Hematopoietic multipotent progenitor cell treated with erythropoietin and hydrocortisone succinate and interleukin-3 and kit ligand, for 4 days (in vitro differentiated cells): ENCODE data around the gene CDC14A.
"Not testable (repeated sequence)": the region's sequence is repeated elsewhere in the genome, so short reads cannot be mapped to it uniquely, and the experiment has no call there.

Experiments
- DNase-seq: peaks from one replicate; pipeline ENCODE4 v3.0.0-alpha.2; 2015

Gene CDC14A

DNA sequence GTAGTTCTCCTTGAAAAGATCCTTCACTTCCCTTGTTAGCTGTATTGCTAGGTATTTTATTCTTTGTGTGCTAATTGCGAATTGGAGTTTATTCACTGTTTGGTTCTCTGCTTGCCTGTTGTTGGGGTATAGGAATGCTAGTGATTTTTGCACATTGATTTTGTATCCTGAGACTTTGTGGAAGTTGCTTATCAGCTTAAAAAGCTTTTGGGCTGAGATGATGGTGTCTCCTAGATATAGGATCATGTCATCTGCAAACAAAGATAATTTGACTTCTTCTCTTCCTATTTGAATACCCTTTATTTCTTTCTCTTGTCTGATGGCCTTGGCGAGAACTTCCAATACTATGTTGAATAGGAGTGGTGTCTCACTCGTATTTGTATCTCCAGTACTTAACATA, 55.1 kb downstream of the CDC14A start:
- not testable (repeated sequence) for DNase-seq

DNA sequence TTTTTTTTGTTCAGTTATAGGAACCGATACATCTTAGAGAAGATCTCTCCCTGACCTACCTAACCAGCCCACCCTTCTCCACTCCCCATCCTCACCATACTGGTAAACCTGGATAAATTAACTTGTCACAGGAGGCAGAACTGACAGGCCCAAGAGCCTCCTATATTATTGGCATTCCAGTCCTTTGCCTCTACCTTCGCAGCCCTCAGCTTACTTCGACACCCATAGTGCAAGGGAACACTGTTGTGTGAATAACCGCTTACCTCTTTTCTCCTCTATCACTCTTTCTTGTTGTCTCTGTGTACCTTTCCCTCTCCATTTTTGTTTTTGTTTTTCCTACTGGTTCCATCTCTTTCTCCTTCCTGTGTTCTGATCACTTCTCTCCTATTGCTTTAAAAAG, 58.7 kb downstream of the CDC14A start:
- no peak for DNase-seq

DNA sequence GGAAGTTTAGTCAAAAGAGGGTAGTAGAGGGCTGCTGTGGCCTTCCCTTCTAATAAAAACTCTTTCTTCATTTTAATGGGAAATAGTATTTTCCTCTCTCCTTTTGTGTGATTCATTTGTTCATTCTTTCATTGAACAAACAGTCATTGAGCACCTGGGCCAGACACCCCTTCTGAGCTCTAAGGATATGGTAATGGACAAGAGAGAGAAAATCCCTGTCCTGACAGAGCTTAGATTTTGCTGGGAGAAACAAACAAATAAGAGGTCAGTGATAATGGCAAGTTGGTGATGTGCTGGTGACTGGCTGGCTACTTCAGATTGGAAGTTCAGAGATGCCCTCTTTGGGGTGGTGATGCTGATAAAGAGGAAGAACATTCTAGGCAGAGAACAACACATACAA, 59.3 kb downstream of the CDC14A start:
- no peak for DNase-seq

DNA sequence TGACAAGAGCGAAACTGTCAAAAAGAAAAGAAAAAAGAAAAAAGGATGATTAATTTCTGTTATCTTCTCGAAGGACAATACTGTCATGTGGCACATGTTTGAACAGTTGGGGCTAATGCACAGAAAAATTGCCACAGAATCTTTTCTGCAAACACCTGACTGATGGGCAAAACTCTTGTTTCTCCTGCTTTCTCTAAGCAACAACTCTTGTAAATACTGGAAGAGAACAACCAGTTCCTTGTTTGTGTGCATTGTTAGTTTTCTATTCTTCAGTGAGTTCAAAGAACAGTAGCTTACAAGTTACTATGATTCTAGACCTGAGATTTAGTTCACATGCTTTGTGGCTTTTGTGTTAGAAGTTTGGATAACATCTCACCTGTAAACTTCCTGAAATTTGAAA, 60.7 kb downstream of the CDC14A start:
- DNase-seq, result no peak

DNA sequence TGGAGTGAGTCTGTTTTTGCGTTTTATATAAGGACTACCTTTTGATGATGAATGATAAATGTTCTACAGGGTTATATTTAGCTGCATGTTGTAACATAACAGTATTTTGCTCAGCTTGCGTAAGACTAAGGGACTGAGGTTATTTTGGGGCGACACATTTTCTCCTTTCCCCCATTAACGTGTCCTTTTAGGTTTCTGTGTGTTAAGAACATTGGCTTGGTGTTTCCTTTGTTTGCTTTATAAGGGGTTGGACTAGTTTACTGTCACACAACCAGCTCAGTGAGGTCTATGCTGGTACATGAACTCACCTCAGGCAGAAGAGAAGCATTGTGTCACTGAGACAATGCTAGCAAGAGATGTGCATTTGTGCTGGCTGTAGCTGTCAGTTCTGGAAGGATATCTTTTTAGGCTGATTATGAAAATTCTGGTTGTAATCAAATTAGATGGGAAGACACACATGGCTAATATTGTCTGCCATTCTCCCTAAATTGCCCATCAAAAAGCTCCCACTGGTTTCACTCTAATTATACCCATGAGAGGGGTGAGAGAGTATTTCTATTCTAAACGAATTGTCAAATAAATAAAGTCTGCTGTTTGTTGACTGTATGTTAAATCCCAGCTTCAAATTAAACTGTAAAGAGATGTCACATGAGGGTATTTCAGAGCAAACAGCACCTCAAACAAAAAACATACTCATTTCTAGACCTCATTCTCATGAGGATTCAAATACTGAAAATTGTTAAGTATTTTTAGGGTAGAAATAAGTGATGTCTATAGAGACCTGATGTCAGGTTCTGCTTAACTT, 62.6 kb downstream of the CDC14A start:
- peak; percentile 54 for DNase-seq

DNA sequence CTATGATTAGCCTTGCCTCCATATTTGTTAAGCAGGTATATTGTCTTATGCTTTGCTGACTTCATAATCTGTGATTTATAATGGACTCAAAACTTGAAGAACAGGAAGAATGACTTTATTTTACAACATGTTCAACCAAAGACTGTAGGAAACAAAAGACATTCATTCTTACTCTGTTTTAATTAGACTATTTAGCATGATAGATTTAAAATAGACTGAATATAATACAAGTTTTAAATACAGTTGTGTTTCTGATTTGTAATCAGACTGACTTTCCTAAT, 63.1 kb downstream of the CDC14A start:
- no peak for DNase-seq

DNA sequence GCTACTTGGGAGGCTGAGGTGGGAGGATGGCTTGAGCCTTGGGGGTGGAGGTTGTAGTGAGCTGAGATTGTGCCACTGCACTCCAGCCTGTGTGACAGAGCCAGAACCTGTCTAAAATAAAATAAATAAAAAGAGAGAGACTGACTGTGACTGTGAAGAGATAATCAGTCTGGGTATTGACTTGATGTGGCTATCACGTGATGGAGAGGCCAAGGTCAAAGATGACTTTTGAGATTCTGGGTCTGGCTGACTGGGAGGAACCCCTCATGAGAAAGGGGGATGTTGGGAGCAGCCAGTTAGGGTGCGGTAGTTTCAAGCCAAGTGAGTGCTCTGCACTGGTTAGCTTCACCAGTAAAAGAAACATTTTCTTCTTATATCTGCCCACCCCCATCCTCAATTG, 66.8 kb downstream of the CDC14A start:
- no peak for DNase-seq

DNA sequence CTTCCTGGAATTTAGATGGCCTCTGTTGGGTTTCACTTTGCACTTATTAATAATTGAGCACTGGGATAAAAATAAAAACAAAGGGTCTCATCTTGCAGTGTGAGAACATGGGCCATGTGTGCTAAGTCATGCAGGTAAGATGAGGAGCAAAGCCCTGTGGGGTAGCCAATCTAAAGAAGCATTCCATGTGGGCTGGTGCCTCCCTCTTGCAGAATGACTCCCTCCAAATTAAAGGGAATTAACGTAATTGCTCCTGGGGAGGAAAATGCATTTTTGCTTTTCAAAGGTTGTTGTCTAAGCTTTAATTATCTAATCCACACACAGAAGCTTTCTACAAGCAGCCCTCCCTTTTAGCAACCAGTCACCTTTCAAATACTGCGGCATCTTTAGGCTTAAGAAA, 69.8 kb downstream of the CDC14A start:
- no peak for DNase-seq

DNA sequence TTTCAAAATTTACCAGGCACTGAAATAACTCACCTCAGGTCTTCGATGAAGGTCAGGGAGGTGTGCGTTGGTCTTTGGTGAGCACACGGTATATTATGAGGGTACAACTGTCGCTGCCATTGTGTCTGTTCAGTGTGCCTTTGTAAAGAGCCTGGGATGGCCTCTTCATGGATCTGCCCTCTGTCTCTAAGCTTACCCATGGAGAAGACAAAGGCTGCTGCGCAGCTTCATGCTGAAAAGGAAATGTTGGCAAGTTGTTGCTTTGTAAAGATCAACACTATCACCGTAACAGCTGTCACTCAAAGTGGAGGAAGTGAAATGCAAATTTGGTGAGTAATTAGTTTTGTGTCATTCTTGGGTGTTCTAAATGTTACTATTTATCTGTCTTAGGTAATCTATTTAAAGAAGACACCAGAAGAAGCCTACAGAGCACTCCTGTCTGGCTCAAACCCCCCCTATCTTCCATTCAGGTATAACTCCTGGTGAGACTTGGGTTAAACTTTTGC, 71.6 kb downstream of the CDC14A start:
- DNase-seq, result no peak

DNA sequence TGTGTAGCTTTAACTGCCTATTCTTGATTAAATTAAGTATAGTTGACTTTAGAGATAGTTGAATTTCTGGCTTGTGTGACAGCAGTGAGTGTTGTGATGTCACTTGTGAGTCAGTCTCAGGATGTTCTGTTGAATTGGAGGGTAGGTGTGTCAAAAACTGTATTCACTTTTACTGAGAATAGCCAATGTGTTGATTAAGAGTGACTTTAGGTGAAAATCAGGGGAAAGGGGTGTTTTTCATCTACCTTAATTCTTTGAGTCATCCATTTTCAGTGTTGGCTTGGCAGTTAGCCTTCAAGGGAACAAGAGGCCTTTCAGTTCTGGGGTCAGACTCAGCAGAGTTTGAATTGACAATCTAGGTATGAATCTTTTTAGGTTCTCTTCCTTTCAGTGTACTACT, 75.9 kb downstream of the CDC14A start:
- DNase-seq, result no peak

DNA sequence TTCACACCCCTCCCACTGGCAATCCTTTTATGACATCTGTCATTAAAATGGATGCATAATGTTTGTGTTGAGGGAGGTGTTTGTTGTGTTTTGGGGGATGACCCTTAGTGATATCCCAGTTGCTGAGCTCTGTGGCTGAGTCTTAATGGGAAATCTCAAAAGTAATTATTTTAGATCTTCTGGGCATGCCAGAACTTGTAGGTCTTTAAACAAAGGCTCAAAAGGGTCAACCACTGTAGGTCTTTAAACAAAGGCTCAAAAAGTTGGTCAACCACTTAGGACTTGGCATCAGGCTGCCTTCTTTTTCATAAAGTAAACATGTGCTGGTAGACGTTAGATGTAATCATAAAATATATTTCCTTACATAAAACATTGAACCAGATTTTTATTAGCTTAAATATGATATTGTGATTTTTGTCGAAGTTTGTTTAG, 78.0 kb downstream of the CDC14A start:
- no peak for DNase-seq

DNA sequence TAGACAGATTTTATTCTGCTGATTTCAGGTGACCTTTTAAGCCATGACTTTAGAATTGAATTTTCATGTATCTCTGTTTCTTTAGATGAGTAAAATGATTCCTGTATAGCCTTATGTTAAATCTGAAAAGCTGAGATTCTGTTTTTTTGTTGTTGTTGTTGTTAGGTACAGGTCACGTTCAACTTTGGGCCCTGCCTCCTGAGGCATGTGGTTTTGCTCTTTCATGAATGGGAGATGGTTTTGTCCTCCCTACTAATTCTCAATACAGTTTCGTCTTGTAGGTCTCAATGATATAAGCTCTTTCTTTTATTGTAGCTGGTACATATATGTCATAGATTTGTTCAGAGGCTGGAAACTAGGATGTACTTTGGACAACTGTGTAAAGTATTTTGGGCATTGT, 79.6 kb downstream of the CDC14A start:
- DNase-seq, result no peak

DNA sequence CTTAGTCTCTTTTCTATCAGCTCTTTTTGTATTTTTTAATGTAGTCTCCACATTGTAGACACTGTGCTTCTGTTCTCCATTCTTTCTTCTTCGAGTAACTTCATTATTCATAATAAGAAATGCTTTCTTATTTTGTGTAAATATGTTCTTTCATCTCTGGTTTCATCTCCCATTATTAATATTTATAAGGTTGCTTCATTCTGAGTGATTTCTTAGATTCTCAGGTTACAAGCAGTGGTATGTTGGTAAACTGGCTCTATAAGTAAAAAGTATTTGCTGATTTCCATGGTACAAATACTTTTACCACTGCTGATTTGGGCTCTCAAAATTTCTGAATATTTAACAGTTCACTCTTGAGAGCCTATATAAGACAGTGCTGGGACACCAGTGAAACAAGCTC, 81.3 kb downstream of the CDC14A start:
- no peak for DNase-seq

DNA sequence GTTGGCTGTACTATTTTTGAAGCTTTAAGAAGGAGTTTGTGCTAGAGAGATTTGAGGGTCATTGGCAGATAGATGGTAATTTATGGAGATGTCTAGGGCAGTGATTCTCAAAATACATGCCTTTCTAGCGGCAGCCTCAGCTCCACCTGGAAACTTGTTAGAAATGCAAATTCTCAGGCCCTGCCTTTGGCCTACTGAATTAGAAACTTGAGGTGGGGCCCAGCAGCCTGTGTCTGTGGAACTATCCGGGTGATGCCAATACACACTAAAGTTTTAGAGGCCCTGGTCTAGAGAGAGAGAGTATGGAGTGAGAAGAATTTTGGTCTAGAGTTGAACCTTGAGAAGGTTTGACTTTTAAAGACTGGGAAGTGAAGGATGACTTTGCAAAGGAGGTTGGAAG, 82.5 kb downstream of the CDC14A start:
- DNase-seq, result no peak

DNA sequence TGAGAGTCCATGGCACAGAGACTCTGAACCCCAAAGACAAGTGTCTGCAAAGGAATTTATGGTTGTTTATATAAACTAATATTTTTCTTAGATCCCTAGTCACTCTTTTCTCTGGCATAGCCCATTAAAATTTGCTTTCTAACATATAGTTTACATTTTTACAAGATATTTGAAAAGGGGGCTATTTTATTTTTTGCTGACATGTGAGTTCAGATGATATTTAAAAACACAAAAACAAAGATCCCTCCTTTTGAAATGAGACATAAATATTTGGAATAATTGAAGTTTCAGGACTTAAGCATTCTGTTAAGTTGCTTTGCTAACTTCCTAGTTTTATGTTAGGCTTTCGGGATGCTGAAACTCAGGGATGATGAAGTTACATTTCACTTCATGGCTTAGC, 86.1 kb downstream of the CDC14A start:
- no peak for DNase-seq

DNA sequence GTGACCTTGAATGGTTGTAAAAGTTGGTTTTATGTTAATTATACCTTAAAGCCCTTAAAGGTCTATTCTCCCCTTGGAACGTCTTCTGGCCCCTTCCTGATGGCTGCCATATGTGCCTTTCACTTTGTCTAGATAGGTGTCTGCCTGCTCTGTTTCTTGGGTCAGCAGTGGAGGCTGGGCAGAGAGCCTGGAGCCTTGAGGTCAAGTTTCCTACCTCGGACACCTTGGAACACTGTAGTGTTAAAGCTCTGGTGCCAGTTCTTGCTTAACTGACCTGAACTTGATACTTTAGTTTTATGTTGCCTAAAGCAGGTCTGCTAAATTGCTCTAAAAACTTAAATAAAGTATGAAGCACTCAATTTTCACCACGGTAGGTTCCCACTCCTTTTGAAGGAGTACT, 86.5 kb downstream of the CDC14A start:
- no peak for DNase-seq

DNA sequence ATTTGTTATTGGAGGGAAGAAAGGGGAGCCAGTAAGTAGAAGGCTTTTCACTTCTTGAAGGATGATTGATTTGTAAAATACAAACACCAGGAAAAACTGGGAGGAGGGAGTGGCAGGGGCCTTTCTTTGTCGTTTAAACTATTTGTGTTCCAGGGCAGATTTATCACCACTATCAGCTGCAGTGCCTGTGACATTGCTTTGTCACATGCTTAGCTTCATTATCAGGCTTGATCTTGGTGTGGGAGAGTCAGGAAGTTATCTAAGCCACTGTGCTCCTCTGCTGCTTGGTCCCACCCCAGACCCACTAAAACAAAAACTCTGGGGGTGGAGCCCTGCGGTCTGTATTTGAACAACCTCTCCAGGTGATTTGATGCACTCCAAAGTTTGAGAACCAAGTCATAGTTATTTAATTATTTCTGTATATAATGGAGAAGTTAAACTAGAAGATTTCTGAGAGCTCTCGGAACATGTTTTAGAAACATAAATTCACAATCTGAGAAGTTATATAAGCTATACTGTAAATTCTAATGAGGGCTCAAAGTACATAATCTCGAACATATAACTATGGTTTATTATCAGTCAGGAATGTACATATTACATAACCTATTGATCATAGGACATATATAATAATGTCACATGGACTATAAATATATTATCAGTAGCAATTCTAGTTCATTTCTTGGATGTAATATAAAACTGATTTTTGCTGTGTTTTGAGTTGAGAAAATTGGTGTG, 87.9 kb downstream of the CDC14A start:
- peak; percentile 90 for DNase-seq

DNA sequence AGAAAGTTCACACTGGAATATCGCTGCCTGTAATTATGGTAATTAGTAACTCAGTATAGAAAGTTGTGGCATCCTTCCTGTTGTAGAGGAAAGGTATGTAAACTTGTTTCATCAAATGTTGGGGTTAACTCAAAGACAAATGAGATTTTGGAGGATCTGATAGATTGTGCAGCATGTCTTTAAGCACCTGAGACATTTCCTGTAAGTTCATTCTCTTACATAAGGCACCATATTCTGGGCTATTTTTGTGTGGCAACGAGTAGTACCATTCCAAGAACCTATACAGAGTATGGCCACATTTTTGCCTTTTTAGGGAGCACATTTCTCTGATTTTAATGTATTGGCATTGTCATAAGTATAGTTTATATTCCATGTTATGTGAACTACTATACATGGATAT, 88.8 kb downstream of the CDC14A start:
- DNase-seq, result no peak

DNA sequence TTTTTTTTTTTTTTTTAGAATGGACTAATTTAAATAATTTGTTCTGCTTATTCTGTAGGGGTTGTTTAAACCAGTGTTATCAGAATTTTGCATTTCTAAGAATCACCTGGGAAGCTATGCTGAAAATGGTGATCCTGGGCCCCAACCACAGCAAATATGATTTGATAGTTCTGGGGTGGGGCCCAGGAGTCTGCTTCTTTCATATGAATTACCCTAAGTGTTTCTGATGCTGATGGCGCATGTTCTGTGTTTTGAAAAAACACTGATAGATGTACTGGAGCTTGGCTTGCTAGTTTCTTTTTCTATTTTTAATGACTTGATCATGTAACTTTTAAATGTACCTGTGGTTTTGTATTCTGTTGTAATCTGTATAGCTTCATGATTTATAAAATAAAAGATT, 89.3 kb downstream of the CDC14A start:
- no peak for DNase-seq

DNA sequence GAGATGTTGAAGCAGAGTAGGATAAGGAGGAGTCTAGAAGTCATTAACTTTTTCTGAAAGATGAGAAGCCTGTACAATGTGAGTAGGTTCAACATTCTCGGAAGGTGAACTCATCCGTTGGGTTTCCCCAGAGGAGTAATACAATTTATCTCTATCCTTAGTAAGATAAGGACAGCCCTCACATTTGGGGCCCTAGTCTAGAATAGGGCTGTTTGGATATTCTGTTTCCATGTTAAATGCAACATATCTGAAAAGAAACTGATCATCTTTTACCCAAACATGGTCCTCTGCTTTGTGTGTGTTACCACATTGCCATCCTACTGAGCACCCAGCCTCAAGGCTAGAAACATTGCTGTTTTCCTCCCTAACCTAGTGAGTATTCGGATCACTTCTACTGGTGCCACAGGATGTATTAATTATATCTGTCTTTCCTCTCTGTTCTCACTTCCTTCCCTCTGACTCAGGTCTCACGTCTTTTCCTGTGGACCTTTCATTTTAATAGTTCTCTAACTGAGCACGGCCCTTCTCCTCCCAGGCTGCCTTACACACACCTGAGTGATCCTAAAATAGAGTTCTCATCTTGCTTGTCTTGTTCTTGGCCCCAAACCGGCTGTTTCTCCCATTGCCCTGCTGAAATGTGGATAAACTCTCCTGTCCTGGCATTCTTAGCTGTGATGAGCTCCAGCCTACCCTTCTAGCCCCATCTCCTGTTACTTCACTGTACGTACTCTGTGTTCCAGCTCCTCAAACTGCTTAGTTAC, 91.7 kb downstream of the CDC14A start:
- DNase-seq, result no peak

DNA sequence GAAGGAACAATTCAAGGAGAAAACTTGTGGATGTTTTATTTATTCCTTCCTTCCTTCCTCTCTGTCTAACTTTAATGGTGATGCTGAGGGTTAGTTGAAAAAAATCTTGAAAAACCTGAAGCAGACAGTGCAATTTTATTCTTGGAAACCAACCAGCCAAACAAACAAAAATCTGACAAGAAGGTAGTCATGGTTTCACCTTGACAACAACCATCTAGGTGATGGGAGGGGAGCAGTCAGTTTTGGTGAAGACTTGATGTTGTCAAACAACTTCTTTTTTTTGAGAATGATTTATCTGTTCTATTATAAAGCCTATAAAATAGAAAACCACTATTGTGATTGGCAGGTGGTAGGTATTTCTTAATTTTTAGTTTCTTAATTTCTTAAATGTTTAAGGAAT, 93.3 kb downstream of the CDC14A start:
- DNase-seq, result no peak

DNA sequence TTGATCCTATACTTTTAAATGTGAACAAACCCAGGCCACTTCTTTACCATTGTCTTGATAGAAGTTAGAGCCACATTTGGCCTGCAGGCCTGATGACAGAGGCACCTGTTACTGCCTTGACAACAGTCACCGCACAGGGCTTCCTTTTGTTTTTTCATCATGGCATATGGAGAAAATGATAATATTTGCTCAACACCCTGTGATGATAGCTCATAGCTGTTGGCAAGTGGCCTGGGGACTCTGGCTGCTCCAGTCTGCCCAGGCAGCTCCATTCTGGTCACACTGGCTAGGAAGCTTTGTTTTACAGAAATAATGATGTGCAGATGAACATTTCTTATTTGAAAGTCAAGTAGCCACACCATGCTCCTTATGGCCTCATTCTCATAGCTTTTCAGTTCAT, 96.1 kb downstream of the CDC14A start:
- DNase-seq, result peak; percentile 80

DNA sequence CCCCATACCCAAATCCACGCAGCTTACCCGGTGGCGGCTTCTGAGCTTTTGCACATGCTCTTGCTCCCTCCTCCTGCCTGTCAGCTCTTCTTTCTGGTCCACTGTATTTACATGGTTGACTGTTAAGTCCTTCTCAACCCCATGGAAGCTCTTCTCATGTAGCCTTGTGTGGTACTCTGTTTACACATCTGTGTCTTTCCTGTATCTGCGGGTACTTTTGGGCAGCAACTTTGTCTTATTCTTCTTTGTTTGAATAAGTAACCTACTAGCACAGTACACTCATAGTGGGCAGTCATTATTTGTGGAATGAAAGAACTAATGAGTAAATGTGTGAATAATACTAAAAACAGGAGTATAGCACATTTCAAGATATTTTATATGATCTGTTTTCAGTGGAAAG, 97.2 kb downstream of the CDC14A start:
- DNase-seq, result no peak

DNA sequence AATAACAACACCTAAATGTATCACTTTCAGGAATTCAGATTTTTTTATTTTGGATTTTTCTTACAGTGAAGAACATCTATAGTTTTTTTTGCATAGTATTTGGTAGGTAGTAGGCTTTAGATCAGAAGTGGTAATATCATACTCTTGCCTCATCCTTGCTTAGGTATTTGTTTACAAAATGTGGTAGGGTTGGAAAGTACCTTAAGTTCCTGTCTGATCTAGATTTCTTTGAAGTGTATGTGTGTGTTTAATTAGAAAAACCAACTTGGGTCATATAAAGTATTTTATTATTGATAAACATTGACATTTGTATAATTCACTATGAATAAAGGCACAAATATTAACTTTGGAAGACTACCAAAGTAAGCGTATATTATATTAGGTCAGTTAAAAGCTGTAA, 100.3 kb downstream of the CDC14A start:
- no peak for DNase-seq
